ENCODE data around the gene KIF25. TPM values are rescaled to one million over a fixed set of nuclear protein-coding genes. Genes with fewer than 3 reads are reported as not detected.

KIF25 gene, protein sequence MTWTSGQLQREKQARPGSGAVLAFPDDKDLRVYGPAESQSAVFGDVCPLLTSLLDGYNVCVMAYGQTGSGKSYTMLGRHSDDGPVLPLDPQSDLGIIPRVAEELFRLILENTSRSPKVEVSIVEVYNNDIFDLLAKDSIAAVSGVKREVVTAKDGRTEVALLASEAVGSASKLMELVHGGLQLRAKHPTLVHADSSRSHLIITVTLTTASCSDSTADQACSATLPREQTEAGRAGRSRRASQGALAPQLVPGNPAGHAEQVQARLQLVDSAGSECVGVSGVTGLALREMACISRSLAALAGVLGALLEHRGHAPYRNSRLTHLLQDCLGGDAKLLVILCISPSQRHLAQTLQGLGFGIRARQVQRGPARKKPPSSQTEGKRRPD
- total RNA-seq = under 1 TPM in 4 of 9 donors, not detected in 5; 0.11 to 0.29 (median 0.21) TPM
- under 1 TPM; 0.12 to 0.15 TPM for polyA plus RNA-seq
- long read RNA-seq, donor 1 = 0 reads
- long read RNA-seq, donor 2 = 0 reads
- long read RNA-seq, donor 3 = 0 reads

DNA sequence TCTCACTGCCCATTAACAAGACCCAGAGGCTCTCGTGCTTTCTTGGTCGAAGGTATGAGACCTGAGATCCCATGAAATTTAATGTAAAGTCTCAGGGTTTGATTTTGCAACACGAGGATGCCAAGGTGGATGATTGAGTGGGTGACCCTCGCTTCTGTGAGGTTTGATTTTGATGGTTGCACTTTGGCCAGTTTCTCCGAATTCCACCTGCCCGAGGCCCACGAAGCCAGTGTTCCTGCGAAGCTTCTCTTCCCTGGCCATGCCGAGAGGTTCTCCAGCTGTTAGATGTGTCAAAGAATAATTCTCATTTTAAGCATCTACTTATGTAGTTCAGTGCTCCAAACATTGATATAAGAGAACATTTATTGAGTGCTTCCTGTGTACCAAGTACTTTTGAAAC, at the start of gene KIF25:
KIF25 (plus strand) TSS at position 30 of the 400 bp plus-strand sequence. CDS start 31,915 bp downstream, outside the sequence.
- Histone ChIP-seq H3K36me3 (no peaks in the 10 kb centered on the region), H3K27ac (no peak within 1 kb of the TSS), H3K27me3 (peaks cover 0 to 11% (median 0%) of the 10 kb centered on the region in 9 donors), H3K4me3 (peak within 1 kb of the TSS in 1 of 12 donors; percentile 15), H3K9me3 (no peaks in the 10 kb centered on the region), H3K4me1 (peaks cover 0 to 15% (median 5%) of the 10 kb centered on the region in 12 donors)
- WGBS, 4 donors = 86 to 91% (median 89%) methylated on average over 9 of the region's 9 CpGs
- ATAC-seq (no peak), DNase-seq (no peak)
- TF ChIP-seq POLR2A (IDR thresholded peaks at IDR 0.05) = no peak
- TF ChIP-seq, protein P1, sequence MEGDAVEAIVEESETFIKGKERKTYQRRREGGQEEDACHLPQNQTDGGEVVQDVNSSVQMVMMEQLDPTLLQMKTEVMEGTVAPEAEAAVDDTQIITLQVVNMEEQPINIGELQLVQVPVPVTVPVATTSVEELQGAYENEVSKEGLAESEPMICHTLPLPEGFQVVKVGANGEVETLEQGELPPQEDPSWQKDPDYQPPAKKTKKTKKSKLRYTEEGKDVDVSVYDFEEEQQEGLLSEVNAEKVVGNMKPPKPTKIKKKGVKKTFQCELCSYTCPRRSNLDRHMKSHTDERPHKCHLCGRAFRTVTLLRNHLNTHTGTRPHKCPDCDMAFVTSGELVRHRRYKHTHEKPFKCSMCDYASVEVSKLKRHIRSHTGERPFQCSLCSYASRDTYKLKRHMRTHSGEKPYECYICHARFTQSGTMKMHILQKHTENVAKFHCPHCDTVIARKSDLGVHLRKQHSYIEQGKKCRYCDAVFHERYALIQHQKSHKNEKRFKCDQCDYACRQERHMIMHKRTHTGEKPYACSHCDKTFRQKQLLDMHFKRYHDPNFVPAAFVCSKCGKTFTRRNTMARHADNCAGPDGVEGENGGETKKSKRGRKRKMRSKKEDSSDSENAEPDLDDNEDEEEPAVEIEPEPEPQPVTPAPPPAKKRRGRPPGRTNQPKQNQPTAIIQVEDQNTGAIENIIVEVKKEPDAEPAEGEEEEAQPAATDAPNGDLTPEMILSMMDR (IDR thresholded peaks at IDR 0.05) = no peak
- intact Hi-C loops (cut with DNase I) = no loop called here

DNA sequence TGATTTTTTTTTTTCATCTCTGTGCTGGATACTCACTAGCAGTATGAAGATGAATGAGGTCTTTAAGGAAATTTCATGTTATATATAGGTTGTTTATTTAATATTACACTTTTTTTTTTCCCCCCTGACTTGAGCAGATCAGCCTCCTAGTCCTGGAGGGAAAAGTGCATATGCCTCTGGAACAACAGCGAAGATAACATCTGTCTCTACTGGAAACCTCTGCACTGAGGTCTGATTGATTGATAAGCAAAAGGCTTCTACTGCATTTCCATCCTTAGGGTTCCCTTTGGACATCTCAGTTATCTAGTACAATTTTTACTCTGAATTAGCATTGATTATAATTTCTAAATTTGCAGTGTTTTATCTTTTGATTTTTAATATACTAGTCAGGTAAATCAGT, 49.8 kb upstream of the KIF25 start:
- peak overlapping the region in 1 of 12 donors; percentile 6 for H3K27ac ChIP-seq
- DNase-seq (no peak), ATAC-seq (no peak)
- H3K4me1 ChIP-seq = peaks cover 0 to 3% (median 0%) of the 10 kb centered on the region in 12 donors
- peaks cover 0 to 100% (median 90%) of the 10 kb centered on the region in 9 donors for H3K36me3 ChIP-seq
- TF ChIP-seq, protein P1 (IDR thresholded peaks at IDR 0.05) = no peak
- no peak for TF ChIP-seq POLR2A (IDR thresholded peaks at IDR 0.05)
- no peaks in the 10 kb centered on the region for H3K27me3 ChIP-seq
- intact Hi-C loops (cut with DNase I) = no loop called here
- WGBS, 4 donors = 89 to 92% (median 92%) methylated on average over 1 of the region's 1 CpG
- H3K4me3 ChIP-seq = no peak overlapping the region
- no peaks in the 10 kb centered on the region for H3K9me3 ChIP-seq

DNA sequence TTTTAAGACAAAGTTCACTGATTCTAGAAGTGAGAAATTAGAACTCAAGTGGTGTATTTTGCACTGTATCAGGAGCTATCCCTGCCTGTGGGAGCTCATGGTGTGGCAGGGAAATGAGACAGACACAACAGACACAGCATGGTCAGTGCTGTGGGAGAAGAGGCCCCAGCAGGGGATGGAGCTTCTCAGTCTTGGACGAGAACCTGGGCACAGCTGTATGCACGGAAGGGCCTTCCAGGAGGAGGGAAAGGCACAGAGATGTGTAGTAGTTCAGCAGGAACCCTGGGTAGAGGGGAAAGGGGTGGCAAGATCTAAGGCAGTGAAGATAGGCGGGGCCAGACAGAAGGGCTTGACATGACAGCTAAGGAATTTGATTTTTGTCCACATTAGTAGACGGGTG, 48.8 kb upstream of the KIF25 start:
- H3K4me3 ChIP-seq = no peak overlapping the region
- H3K27ac ChIP-seq = peak overlapping the region in 1 of 12 donors; percentile 4
- intact Hi-C loops (cut with DNase I) = loop anchor here in 1 of 10 donors (1.0 kb wide), 1 partner anchor 18 kb away; no protein-coding TSS in a partner anchor
- DNase-seq (no peak), ATAC-seq (no peak)
- H3K27me3 ChIP-seq = no peaks in the 10 kb centered on the region
- no peaks in the 10 kb centered on the region for H3K9me3 ChIP-seq
- peaks cover 0 to 11% (median 0%) of the 10 kb centered on the region in 12 donors for H3K4me1 ChIP-seq
- H3K36me3 ChIP-seq = peaks cover 0 to 100% (median 89%) of the 10 kb centered on the region in 9 donors
- 70 to 86% (median 80%) methylated on average over 4 of the region's 4 CpGs for WGBS, 4 donors
- no peak for TF ChIP-seq POLR2A (IDR thresholded peaks at IDR 0.05)

DNA sequence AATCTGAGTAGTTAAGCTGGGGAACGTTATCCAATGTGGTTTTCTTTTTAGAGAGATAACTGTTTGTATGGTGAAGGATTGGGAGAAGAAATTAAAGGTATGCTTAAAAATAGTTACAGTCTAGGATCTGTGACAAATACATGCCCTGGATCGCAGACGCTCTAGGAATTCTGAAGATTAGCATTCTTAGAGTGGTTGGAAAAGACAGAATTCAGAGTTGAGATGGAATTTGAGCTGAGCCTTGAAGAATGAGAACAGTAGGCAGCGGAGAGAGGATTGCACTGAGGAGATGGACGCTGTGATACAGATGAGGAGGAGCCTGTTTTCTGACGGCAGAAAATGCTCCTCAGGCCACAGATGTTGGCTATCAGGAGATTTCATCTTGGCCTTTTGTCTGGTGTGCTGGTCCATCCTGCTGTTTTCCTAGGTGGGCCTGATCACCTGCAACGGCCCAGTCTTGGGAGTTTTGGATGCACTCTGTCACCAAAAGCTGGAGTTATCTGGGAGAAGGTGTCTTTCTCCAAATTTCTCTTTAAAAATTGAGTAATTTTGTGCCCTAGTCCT, 48.3 kb upstream of the KIF25 start:
- H3K4me1 ChIP-seq = peaks cover 0 to 14% (median 0%) of the 10 kb centered on the region in 12 donors
- H3K4me3 ChIP-seq = no peak overlapping the region
- WGBS, 4 donors = 74 to 80% (median 78%) methylated on average over 7 of the region's 7 CpGs
- TF ChIP-seq, protein P1 (IDR thresholded peaks at IDR 0.05) = no peak
- no peak for TF ChIP-seq POLR2A (IDR thresholded peaks at IDR 0.05)
- intact Hi-C loops (cut with DNase I) = loop anchor here in 1 of 10 donors (1.0 kb wide), 1 partner anchor 17 kb away; no protein-coding TSS in a partner anchor
- peak overlapping the region in 1 of 12 donors; percentile 5 for H3K27ac ChIP-seq
- no peak for ATAC-seq
- no peaks in the 10 kb centered on the region for H3K9me3 ChIP-seq
- DNase-seq = no peak
- peaks cover 0 to 100% (median 84%) of the 10 kb centered on the region in 9 donors for H3K36me3 ChIP-seq
- no peaks in the 10 kb centered on the region for H3K27me3 ChIP-seq

All from heart left ventricle (tissue), 16 donors.